ENCODE measurements around the gene PFN4. TPM values are rescaled to one million over a fixed set of nuclear protein-coding genes. Genes with fewer than 3 reads are reported as not detected.

Gene PFN4
- polyA plus RNA-seq, 1 of the 3 experiments (the other 2 are of a cell fraction), result 0.61 TPM

- ChIA-PET CTCF (interaction anchor here (1.2 kb wide), 1 partner anchor 17 kb away, joined by 4 read pairs; the partner anchor contains the start of gene FAM228B), POLR2A (no interaction called here)
- Histone ChIP-seq H3K36me3 (replicated peaks in 1 of 2; ENCODE audit: control insufficient read depth in 1 of 2, insufficient read depth in 2 of 2, low read length in 1 of 2) (no peaks in the 10 kb centered on the region), H3K27me3 (ENCODE audit: insufficient read depth) (no peaks in the 10 kb centered on the region), H3K79me2 (ENCODE audit: insufficient read depth) (no peaks in the 10 kb centered on the region), H3K4me3 (ENCODE audit: low read depth in 2 of 2, low read length in 1 of 2) (no peak overlapping the region), H3F3A (replicated peaks; ENCODE audit: insufficient read depth) (peaks cover 6% of the 10 kb centered on the region), H4K20me1 (ENCODE audit: insufficient read depth) (no peaks in the 10 kb centered on the region), H3K4me2 (no peak overlapping the region), H3K9ac (no peak overlapping the region), H3K9me3 (peaks cover 14% of the 10 kb centered on the region; the same call in 1 of the 2 replicates), H3K27ac (ENCODE audit: low read depth in 2 of 2, low read length in 1 of 2) (no peak overlapping the region), H2AFZ (ENCODE audit: low read depth) (no peak overlapping the region), H3K4me1 (ENCODE audit: control insufficient read depth in 1 of 2, insufficient read depth in 2 of 2, low read depth in 1 of 2, low read length in 1 of 2) (peaks cover 5 to 6% of the 10 kb centered on the region in 2 experiments; a peak in 1 of 4 replicates), H3K9me2 (no peaks in the 10 kb centered on the region)
- WGBS (ENCODE audit: low lambda C conversion rate), result 38% methylated on average over 1 of the region's 1 CpG
- DNase-seq, result no peak
- TF ChIP-seq CTCF (IDR thresholded peaks at IDR 0.05) (no peak), TEAD4 (IDR thresholded peaks at IDR 0.05; ENCODE audit: borderline replicate concordance, insufficient read depth) (no peak), JUND (IDR thresholded peaks at IDR 0.05) (no peak), RAD21 (IDR thresholded peaks at IDR 0.05; ENCODE audit: low read length) (no peak), CHD2 (IDR thresholded peaks at IDR 0.05; ENCODE audit: low read length, partially characterized antibody) (no peak), NFIC (IDR thresholded peaks at IDR 0.05; ENCODE audit: borderline replicate concordance) (no peak), TCF12 (IDR thresholded peaks at IDR 0.05) (no peak), EP300 (IDR thresholded peaks at IDR 0.05; ENCODE audit: borderline replicate concordance in 1 of 2, low read depth in 1 of 2, low read length in 1 of 2) (no peak), NRF1 (IDR thresholded peaks at IDR 0.05; ENCODE audit: low read depth, low read length) (no peak), USF2 (IDR thresholded peaks at IDR 0.05; ENCODE audit: borderline replicate concordance, low read depth, low read length) (no peak), EZH2phosphoT487 (IDR thresholded peaks at IDR 0.05; ENCODE audit: borderline replicate concordance, low read depth) (no peak), PBX3 (IDR thresholded peaks at IDR 0.05) (no peak)
Observed at GRCh38 chr2:24107336-24107735, 15.8 kb downstream of the PFN4 start.

- Histone ChIP-seq H3F3A (replicated peaks; ENCODE audit: insufficient read depth) (peaks cover 6% of the 10 kb centered on the region), H4K20me1 (ENCODE audit: insufficient read depth) (no peaks in the 10 kb centered on the region), H3K27me3 (ENCODE audit: insufficient read depth) (no peaks in the 10 kb centered on the region), H3K9ac (no peak overlapping the region), H3K9me2 (no peaks in the 10 kb centered on the region), H3K27ac (ENCODE audit: low read depth in 2 of 2, low read length in 1 of 2) (no peak overlapping the region), H3K4me2 (no peak overlapping the region), H3K9me3 (peaks cover 14% of the 10 kb centered on the region; the same call in 1 of the 2 replicates), H3K4me3 (ENCODE audit: low read depth in 2 of 2, low read length in 1 of 2) (no peak overlapping the region), H3K4me1 (ENCODE audit: control insufficient read depth in 1 of 2, insufficient read depth in 2 of 2, low read depth in 1 of 2, low read length in 1 of 2) (peaks cover 6 to 8% of the 10 kb centered on the region in 2 experiments; a peak in 2 of 4 replicates), H2AFZ (ENCODE audit: low read depth) (no peak overlapping the region), H3K36me3 (replicated peaks in 1 of 2; ENCODE audit: control insufficient read depth in 1 of 2, insufficient read depth in 2 of 2, low read length in 1 of 2) (no peaks in the 10 kb centered on the region), H3K79me2 (ENCODE audit: insufficient read depth) (no peaks in the 10 kb centered on the region)
- POLR2A ChIA-PET, result interaction anchor here (0.6 kb wide), 1 partner anchor 900 kb away, joined by 4 read pairs; no protein-coding TSS in a partner anchor
- TF ChIP-seq EZH2phosphoT487 (IDR thresholded peaks at IDR 0.05; ENCODE audit: borderline replicate concordance, low read depth) (no peak), RFX5 (IDR thresholded peaks at IDR 0.05; ENCODE audit: low read length) (no peak), RAD21 (IDR thresholded peaks at IDR 0.05; ENCODE audit: low read length) (no peak), ELF1 (IDR thresholded peaks at IDR 0.05) (no peak), SIN3A (IDR thresholded peaks at IDR 0.05; ENCODE audit: borderline replicate concordance, low read depth, low read length) (no peak), POLR2AphosphoS5 (IDR thresholded peaks at IDR 0.05; ENCODE audit: low read depth, low read length) (no peak), MEF2A (IDR thresholded peaks at IDR 0.05; ENCODE audit: borderline replicate concordance, low read depth) (no peak), SMC3 (IDR thresholded peaks at IDR 0.05; ENCODE audit: low read depth, low read length) (no peak), TAF1 (IDR thresholded peaks at IDR 0.05; ENCODE audit: borderline replicate concordance, low read depth, low read length) (no peak), USF1 (IDR thresholded peaks at IDR 0.05; ENCODE audit: borderline replicate concordance, low read depth) (no peak), ZBTB33 (IDR thresholded peaks at IDR 0.05; ENCODE audit: borderline replicate concordance, low read depth) (no peak), RCOR1 (IDR thresholded peaks at IDR 0.05; ENCODE audit: low read length) (no peak)
- CTCF ChIA-PET, result interaction anchor here (1.8 to 5.5 kb wide), 2 partner anchors 16 to 23 kb away, joined by 4 to 38 read pairs; partner anchors contain the start of gene TP53I3
- DNase-seq, result no peak
Observed at GRCh38 chr2:24106786-24107185, 16.3 kb downstream of the PFN4 start.

Measured in SK-N-SH (cell line).